Thyroid gland (tissue), 4 donors: ENCODE data around the gene ACBD6.

Experiments used
- POLR2A ChIP-seq, 2 donors: fragments of 450-650 bp; IDR thresholded peaks; one replicate each; pipeline ENCODE4 v1.6.1; 2017; ENCODE audit warnings: antibody characterized with exemption in 2 of 2, mild to moderate bottlenecking in 2 of 2, moderate library complexity in 1 of 2
- TF ChIP-seq, protein P1 (sequence below), 6 experiments: fragments of 200-600 bp in 3 of 6; fragments of 450-650 bp in 3 of 6; sonication (generic) in 3 of 6; IDR thresholded peaks; one replicate each; pipeline ENCODE4 v1.5.1; 2016 to 2019; ENCODE audit warnings: antibody characterized with exemption in 6 of 6, mild to moderate bottlenecking in 2 of 6, inconsistent platforms in 1 of 6, moderate library complexity in 1 of 6

DNA sequence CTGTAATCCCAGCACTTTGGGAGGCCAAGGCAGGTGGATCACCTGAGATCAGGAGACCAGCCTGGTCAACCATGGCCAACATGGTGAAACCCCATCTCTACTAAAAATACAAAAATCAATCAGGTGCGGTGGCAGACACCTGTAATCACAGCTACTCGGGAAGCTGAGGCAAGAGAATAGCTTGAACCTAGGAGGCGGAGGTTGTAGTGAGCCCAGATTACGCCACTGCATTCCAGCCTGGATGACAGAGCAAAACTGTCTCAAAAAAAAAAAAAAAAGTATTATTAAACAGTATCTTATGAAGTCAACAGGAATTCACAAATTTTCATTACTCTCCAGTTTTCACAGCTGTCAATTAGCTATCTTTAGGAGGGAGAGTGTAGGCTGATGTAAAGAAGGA lies 3.8 kb downstream of the ACBD6 start:
- TF ChIP-seq POLR2A (IDR thresholded peaks at IDR 0.05) = no peak
- TF ChIP-seq, protein P1, sequence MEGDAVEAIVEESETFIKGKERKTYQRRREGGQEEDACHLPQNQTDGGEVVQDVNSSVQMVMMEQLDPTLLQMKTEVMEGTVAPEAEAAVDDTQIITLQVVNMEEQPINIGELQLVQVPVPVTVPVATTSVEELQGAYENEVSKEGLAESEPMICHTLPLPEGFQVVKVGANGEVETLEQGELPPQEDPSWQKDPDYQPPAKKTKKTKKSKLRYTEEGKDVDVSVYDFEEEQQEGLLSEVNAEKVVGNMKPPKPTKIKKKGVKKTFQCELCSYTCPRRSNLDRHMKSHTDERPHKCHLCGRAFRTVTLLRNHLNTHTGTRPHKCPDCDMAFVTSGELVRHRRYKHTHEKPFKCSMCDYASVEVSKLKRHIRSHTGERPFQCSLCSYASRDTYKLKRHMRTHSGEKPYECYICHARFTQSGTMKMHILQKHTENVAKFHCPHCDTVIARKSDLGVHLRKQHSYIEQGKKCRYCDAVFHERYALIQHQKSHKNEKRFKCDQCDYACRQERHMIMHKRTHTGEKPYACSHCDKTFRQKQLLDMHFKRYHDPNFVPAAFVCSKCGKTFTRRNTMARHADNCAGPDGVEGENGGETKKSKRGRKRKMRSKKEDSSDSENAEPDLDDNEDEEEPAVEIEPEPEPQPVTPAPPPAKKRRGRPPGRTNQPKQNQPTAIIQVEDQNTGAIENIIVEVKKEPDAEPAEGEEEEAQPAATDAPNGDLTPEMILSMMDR (IDR thresholded peaks at IDR 0.05) = no peak
